Spleen (tissue), 3 donors: ENCODE measurements around the gene SSTR1.

Experiments used
- POLR2A ChIP-seq, 3 donors: fragments of 450-650 bp; IDR thresholded peaks; one replicate each; pipeline ENCODE4 v1.5.1; 2017; ENCODE audit warnings: antibody characterized with exemption in 3 of 3, mild to moderate bottlenecking in 1 of 3
- POLR2AphosphoS5 ChIP-seq, 3 donors: sonication (generic); formaldehyde crosslinking; IDR thresholded peaks; one replicate each; pipeline ENCODE4 v1.5.1; 2017; ENCODE audit warnings: antibody characterized with exemption in 3 of 3

DNA sequence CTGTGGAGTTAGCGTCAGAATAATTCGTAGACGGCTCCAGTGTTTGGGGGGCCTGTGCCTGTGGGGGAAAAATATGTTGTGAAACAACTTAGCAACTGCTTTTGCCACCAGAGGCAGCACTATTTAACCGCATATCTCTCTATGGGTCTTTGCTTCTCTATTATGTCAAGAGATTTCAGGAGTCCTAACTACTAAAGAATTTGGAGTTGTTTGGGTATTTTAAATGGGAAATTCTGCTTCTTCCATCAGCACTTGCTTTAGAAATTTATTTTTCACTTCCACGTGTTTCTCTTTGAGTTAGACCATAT is 48.8 kb downstream of the SSTR1 start:
- no peak for TF ChIP-seq POLR2A (IDR thresholded peaks at IDR 0.05)
- no peak for TF ChIP-seq POLR2AphosphoS5 (IDR thresholded peaks at IDR 0.05)
